Panc1 (cell line): ENCODE measurements around the gene LRRC23.

Experiments used
- POLR2AphosphoS5 ChIP-seq: IDR thresholded peaks from 2 replicates; pipeline ENCODE4 v1.6.1; 2012; ENCODE audit warnings: mild to moderate bottlenecking, low read depth, low read length, moderate library complexity
- SIN3A ChIP-seq: IDR thresholded peaks from 2 replicates; pipeline ENCODE4 v1.6.1; 2012; ENCODE audit warnings: low read depth, mild to moderate bottlenecking, low read length, moderate library complexity, borderline replicate concordance; ENCODE audit not compliant: insufficient read depth
- TF ChIP-seq, protein P1 (sequence below): fragments of 450-650 bp; IDR thresholded peaks from 2 replicates; pipeline ENCODE4 v1.5.1; 2017; ENCODE audit warnings: mild to moderate bottlenecking
- TF ChIP-seq, protein P2 (sequence below), 2 experiments: IDR thresholded peaks; 2 replicates each; pipeline ENCODE4 v1.6.1; 2011 to 2012; ENCODE audit warnings: low read depth in 2 of 2, control low read depth in 1 of 2, low read length in 1 of 2, mild to moderate bottlenecking in 1 of 2, moderate library complexity in 1 of 2; ENCODE audit not compliant: insufficient read depth in 1 of 2

DNA sequence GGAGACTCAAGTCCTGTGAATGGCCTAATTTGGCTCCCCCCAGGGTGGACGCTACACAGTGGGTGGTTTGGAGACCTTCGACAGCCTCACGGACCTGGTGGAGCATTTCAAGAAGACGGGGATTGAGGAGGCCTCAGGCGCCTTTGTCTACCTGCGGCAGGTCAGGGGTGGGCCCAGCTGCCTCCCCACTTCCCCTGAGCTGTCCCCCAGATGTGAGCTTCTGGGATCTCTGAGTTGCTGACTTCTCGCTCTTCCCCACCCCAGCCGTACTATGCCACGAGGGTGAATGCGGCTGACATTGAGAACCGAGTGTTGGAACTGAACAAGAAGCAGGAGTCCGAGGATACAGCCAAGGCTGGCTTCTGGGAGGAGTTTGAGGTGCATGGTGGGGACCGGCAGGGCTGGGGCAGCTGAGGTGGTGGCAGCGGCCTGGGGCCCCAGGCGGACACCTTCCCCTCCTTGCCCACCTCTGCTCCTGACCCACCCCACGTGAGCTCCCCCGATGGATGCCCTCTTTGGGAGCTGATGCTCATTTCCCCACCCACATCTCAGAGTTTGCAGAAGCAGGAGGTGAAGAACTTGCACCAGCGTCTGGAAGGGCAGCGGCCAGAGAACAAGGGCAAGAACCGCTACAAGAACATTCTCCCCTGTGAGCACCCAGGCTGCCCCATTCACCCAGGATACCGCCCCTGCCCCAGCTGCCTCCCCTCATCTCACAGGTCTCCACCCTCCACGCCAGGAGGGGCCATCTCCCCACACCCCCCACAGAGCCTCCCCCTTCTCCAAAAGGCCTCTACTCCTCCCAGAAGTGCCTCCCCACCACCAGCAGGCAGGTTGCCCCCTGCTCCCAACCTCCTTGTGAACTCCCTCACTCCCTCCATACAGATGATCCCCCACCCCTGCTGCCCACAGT lies 50.7 kb downstream of the LRRC23 start:
- TF ChIP-seq, protein P1, sequence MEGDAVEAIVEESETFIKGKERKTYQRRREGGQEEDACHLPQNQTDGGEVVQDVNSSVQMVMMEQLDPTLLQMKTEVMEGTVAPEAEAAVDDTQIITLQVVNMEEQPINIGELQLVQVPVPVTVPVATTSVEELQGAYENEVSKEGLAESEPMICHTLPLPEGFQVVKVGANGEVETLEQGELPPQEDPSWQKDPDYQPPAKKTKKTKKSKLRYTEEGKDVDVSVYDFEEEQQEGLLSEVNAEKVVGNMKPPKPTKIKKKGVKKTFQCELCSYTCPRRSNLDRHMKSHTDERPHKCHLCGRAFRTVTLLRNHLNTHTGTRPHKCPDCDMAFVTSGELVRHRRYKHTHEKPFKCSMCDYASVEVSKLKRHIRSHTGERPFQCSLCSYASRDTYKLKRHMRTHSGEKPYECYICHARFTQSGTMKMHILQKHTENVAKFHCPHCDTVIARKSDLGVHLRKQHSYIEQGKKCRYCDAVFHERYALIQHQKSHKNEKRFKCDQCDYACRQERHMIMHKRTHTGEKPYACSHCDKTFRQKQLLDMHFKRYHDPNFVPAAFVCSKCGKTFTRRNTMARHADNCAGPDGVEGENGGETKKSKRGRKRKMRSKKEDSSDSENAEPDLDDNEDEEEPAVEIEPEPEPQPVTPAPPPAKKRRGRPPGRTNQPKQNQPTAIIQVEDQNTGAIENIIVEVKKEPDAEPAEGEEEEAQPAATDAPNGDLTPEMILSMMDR: no peak
- TF ChIP-seq, protein P2, sequence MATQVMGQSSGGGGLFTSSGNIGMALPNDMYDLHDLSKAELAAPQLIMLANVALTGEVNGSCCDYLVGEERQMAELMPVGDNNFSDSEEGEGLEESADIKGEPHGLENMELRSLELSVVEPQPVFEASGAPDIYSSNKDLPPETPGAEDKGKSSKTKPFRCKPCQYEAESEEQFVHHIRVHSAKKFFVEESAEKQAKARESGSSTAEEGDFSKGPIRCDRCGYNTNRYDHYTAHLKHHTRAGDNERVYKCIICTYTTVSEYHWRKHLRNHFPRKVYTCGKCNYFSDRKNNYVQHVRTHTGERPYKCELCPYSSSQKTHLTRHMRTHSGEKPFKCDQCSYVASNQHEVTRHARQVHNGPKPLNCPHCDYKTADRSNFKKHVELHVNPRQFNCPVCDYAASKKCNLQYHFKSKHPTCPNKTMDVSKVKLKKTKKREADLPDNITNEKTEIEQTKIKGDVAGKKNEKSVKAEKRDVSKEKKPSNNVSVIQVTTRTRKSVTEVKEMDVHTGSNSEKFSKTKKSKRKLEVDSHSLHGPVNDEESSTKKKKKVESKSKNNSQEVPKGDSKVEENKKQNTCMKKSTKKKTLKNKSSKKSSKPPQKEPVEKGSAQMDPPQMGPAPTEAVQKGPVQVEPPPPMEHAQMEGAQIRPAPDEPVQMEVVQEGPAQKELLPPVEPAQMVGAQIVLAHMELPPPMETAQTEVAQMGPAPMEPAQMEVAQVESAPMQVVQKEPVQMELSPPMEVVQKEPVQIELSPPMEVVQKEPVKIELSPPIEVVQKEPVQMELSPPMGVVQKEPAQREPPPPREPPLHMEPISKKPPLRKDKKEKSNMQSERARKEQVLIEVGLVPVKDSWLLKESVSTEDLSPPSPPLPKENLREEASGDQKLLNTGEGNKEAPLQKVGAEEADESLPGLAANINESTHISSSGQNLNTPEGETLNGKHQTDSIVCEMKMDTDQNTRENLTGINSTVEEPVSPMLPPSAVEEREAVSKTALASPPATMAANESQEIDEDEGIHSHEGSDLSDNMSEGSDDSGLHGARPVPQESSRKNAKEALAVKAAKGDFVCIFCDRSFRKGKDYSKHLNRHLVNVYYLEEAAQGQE (IDR thresholded peaks at IDR 0.05; ENCODE audit: insufficient read depth in 1 of 2, low read depth in 2 of 2, low read length in 1 of 2): no peak
- TF ChIP-seq POLR2AphosphoS5 (no peak), SIN3A (no peak)
